Activated CD4-positive, alpha-beta T cell treated with anti-CD3 and anti-CD28 coated beads, Interleukin-2, Interleukin-4, amounts not matched to agents 100 ng/mL and 50 ng/mL, durations not matched to agents 16 hours and 8 hours (primary cell): Measurements from ENCODE around the gene GNG12.

Experiments
- DNase-seq: peaks from one replicate; pipeline ENCODE4 v3.0.0-alpha.2; 2020; ENCODE audit warnings: low spot score

GNG12 gene

DNA sequence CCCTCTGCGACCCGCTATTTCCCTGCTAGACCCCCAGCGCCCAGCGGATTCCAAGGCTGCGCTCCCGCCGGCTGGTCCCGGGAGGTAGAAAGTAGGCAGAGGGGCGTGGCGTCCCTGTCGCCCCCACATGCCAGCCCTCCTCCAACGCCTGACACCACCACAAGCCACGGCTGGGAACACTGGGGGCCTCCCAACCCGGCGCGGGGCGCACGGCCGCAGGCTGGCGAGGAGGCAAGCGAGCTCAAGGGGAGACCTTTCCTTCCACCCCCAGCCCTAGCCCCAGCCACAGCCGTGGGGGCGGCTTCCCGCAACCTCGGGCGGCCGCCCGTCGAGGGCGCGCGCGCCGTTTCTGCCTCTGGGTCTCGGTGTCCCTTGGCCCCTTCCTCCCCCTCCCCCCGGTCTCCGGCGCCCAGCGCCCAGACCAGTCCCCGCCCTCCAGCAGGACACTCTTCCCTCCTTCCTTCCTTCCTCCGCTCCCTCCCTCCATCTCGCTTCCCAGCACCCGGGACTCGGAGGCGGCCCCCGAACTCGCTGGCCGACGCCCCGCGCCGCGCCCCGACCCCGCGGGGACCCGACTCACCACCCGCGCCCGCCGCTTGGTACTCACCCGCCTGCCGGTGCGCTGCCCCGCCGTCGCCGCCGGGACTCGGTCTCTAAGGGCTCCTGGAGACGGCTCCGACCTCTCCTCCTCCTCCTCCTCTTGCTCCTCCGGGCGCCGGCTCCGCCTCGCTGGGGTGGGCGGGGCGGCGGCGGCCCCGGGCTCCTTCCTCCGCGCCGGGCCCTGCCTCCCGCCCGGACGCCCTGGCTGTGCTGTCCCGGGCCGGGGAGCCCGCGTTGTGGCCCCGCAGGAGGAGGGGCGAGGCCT is at the start of gene GNG12:
Gene GNG12, minus strand, starts transcription at position 731 of the 865 bp plus-strand sequence. CDS start 125,781 bp downstream, outside the sequence.
- peak; percentile 28 for DNase-seq

DNA sequence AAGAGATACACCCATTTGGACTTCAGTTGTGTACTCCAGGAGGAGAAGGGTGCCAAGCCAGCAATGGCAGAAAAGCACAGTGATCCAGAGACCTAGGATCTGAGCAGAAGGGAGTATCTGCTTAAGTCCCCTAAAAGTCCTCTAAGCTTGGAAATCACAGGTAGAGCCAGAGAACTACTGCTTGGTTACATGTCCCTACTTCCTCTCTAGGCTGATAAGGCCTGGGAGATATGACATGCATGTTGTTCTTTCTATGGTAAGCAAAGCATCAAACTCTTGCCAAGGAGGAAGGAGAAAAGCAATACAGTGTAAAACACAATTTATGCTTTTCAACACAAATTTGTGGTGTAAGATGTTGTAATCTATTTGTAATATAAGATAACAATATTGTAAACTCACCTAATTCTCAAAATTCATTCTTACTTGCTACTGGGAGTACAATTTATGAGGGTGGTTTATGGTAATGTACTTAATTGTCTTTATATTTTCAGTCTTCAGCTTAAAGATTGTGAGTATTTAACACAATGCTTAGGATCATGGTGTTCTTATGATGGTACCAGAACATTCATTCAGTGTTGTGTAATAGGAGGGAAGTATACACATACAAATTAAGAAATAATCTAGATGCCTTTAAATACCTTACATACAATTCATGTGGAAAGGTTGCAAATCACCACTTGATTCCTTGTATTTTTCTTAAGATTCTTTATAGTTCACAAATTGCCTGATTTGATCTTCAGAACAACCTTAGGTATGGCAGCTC is 49.1 kb upstream of the GNG12 start:
- DNase-seq, result no peak

DNA sequence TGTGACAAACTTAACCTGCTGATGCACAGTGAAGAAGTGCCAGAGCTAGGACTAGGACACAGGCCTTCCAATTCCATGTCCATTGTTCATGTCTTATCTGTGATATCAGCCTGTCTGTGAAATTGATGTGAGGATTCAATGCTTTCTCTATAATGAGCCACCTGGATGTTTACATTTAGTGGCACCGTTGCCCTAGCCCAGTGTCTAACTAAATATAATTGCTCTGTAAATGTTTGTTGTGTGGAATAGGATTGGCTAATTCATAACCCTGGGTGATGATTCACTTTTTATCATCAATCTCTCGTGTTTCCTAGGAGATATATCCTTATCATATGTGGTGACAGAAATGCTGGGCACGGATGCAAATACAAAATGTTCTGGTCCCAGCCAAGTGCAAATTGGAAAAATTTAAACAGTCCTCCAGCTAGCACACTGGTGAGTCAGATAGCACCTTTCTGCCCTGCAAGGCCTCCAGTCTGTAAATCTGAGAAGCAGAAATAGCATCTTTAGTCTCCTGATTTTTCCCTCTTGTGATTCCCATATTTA is 46.9 kb upstream of the GNG12 start:
- DNase-seq, result no peak

DNA sequence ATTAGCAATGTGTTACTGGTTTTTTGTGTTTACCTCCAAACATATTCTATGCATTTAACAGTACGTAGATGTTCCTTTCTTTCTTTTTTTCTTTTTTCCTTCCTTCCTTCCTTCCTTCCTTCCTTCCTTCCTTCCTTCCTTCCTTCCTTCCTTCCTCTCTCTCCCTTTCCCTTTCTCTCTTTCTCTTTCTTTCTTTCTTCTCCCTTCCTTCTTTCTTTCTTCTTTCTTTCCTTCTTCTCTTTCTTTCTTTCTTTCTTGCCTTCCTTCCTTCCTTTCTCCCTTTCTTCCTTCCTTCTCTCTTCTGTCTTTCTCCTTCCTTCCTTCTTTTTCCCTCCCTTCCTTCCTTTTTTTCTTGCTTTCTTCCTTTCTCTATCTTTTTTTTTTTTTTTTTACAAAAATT is 46.2 kb upstream of the GNG12 start:
- DNase-seq, result no peak

DNA sequence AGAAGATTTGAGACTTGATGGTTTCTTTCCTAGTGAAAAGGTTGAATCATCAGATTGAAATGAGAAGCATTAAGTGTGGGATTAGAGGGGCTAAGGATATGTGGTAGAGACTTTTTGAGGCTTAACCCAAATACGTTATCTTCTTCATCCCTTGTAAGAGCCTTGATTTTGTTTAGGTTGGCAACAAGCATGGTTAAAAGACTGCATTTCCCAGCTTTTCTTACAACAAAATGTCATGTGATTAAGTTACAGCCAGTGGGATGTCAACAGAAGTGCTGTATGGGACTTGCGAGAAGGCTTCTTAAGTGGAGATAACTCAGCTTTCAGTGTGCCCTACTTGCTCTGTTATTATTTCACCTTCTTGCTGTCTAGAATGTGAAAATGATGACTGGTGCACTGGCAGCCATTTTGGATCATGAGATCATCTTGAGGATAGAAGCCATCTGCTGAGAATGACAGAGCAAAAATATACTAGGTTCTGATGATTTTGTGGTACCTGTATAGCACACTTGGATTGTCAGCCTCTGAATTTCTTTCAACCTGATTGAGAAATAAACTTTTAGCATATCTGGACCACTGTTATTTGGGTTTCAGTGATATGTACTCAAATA is 41.3 kb upstream of the GNG12 start:
- DNase-seq, result no peak

DNA sequence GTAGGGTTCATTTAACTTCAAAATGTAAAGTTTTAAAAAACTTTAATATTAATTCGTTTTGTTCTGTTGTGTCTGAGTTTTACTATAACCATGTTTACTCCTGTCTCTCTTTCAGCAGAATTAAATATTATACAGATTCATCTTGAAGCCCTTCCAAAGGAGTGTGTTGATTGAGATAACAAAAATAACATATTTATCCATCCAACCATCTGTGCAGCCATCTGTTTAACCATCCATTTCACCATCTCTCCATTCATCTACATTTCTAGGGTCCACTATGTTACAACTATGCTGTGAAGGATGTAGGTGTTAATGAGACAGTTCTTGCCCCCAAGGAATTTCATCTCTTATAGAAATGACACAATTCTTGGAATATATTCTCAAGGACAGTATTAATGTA is 36.0 kb upstream of the GNG12 start:
- no peak for DNase-seq

DNA sequence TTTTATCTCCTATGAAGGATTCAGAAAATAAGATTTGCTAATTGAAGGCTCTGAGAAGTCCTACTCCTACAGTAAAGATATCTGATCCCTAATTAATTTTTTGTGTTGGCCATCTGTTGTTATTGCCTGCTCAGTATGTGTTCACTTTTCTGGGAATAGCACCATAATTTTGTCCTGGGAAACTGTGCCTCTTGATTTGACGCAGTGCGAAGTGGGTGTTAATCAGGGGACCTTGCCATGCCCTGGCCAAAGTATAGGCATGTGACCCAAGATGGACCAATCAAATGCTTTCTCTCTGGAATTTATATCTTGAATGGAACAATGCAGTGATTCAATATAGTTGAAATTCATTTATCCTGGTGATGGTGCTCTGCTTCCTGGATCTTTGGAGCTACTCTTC is 30.4 kb upstream of the GNG12 start:
- DNase-seq, result no peak

DNA sequence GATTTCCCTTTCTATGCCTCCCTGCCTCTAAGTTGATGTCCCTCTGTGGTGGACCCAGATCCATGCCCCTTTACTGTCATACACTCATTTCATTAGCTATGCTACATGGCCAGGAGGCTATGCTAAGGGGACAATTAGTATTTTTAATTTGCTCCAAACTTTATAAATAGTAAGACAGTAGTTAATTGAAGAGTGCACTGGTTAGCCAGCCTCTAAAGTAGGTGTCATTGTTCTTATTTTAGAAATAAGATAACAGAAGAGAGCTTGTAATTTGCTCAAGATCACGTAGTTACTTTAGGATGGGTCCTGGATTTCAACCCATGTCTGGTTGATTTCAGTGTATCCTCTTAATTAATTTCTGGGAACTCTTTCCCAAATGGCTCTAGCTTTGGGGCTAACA is 29.4 kb upstream of the GNG12 start:
- DNase-seq, result no peak

DNA sequence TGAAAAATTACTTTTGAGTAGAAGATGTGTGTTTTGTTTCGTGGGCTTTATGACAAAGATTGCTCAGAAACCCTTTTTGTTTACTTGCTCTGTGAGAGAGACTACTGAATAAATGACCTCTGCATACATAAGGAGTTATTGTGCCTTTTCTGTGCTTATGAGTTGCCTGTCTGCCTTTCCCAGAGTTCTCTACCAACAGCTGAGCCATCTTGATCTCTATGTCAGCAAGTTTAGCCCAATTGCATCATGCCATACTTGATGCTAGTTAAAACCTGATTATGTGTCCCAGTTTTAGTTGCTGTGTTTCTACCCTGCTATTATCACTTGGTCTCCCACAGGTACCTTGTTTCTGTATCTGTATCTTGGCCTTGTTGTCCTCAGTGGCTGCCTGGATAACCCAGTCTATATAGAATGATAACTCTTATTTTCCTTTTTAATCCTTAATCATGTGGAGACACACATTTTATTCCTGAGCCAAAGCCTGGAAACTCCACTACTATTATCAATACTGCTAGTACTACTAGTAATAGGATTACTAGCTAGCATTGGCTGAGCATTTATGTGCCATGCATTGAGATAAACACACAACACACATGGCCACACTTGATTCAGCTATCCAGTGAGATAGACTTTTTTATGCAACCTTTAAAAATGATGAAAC is 28.7 kb upstream of the GNG12 start:
- no peak for DNase-seq

DNA sequence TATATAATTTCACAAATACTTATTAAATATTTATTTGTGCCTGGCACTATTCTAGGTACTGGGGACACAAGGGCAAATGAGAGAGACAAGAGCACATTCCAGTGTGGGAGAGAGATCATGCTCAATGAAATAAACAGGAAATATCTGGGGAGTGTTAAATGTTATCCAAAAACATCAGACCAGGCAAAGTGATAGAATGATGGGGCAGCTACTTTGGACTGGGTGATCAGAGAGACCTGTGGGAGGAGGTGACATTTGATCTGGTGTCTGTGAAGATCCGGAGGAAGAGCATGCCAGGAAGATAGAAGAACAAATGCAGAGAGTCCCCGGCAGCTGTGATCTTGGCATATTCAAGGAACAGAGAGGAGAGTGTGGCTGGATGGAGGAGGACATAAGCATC is 27.5 kb upstream of the GNG12 start:
- DNase-seq, result no peak

DNA sequence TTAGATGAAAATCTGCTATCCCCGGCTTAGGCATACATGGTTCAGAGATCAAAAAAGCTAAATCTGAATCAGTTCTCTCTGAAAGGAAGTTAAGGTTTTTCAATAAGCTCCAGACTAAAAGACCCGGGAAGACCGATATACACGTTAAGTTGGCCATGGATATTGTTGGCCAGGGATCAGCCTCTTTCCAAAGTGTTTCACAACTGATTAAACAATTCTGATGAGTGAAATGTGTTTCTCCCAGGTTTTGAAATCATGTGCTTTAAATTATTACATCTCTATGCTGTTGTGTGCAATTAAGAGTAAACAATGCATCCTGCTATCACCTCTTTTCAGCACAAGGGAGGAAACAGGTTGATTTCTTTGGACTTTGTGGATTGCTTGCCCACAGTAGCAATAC is 23.7 kb upstream of the GNG12 start:
- DNase-seq, result no peak

DNA sequence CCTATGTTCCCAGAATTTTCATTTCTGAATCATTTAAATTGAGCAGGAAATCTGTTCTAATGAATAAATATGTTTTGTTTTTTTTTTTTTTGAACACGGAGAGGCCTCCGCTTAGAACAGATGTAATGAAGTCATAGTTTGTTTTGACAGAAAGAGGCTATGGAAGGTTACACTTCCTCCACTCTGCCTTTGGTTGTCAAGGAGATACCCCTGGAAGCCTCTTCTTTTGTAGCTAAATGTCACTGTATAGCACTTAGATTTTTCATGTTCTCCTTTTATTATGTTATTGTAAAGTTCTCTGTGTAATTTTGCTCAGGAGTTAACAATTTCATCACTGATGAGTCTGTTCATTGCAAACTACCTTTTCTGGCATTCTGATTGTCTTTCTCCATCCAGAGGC is 22.7 kb upstream of the GNG12 start:
- DNase-seq, result no peak

DNA sequence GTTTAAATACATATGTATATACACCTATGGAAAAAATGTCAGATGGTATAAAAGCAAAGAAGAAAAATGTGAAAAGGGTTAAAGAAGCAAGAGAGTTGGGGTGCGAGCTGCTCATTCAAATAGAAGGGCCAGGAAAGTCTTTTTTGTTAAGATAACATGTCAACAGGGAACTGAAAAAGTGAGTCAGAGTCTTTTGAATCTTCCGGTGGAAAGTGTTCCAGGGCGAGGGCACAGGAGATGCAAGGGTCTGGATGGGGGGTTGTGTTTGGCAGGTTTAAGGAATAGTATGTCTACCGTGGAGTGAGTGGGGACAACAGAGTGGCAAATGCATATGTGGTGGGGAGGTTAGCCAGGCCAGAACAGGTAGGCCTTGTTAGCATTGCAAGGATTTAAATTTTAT is 22.2 kb upstream of the GNG12 start:
- no peak for DNase-seq

DNA sequence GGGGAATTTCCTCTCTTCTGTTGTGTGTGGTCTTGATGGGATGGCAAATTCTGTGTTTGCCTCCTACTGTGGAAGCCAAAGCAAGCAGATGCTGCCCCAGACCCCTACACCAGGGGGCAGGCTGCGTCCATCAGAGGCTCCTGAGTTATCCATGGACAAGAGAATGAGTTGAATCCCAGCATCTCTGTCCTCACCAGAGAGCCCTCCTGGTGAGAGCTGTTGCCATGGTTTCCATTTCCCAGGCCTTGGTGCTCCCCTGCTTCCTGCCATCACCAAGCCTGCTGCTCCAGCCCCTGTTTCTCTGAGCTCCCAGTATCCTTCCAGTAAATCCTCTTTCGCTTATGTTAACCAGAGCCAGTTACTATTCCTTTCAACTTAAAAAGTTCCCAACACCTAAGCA is 20.4 kb upstream of the GNG12 start:
- DNase-seq, result peak; percentile 6

DNA sequence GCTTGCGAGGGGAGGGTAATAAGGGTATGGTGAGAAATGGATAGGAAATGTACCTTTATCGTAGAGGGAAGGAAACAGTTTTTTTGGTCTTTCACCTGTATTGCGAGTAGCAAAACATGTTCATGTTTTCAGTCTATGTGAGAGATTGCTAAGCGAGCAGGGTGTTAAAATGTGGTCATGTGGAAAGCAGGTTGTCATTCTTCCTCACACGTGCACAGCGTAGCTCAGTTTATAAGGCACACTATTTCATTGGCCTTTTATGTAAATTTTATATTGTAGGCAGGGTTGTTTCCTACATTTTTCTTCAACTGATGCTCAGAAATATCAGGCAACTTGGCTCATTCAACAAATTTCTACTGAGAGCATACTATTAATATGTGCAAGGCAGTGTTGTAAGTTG is 18.5 kb upstream of the GNG12 start:
- no peak for DNase-seq

DNA sequence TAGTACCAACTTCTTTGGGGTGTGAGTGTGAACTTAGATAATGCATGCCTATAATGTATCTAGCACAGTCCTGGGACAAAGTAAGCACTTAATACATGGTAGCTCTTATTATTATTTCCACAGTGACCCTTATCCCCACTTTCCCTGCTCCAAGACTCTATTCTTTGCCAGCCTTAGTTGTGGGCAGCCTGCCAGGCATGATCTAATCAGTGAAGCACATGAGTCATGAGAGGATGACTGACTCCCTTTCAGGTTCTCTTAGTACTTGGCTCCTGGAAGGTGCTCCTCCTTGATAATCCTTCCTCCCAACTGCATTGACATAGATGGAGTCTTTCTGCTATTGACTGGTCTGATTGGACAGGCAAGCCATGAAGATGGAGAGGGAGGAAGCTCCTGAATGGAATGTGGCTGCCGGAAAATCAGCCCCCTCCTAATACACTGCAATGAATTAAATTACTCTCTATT is 17.4 kb upstream of the GNG12 start:
- DNase-seq, result no peak

DNA sequence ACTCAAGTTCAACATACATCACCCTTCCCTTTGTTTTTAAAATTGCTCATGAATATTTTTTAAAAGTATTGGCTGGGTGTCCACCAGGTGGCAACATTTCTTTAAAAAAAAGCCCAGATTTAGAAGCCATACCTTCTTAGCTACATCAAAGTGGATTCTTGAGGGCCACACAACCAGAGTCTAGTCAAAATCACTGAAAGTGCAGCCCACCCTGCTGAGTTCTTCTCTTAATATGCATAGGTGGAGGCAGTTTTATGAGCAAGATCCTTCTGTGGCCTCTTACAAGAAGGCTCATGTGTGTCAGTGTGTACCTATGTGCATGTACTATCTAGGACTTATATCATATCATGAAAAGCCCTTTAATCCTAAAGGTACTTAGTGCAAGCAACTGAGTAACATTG is 16.9 kb upstream of the GNG12 start:
- DNase-seq, result peak; percentile 10

DNA sequence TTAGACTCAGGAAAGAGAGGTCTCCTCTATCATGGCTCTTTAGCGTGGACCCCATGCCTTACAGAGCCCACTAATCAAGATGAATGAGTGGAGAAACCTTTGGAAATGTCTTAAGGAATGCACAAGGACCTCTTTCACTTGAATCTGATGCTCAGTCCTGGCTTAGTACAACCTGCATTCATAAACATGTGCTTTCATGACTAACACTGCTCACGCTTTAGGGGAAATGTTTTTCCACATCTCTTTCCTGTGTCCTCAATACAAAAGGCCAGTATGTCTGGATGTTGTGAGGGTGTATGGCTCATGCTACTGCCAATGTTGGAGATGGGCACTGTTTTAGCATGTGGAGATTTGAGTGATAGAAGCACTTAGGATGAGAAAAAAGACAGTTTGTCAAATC is 14.2 kb upstream of the GNG12 start:
- no peak for DNase-seq

DNA sequence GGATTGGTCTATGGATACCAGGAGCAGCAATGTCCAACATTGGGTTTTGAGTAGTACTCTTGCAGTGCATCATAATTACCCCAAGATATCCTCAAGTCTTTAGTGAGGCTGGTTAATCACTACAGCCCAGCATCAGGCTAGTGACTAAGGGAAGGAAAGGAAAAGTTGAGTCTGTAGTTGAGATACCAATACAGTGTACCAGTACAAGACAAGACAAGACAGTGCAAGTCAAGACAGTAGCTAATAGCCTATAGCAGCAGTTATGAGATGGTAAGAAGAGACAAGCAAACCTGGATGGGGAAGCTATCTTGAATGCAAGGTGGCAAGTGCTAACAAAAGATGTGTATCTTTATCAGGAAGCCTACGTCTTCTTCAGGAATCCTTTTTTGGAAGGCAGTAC is 13.3 kb upstream of the GNG12 start:
- DNase-seq, result no peak

DNA sequence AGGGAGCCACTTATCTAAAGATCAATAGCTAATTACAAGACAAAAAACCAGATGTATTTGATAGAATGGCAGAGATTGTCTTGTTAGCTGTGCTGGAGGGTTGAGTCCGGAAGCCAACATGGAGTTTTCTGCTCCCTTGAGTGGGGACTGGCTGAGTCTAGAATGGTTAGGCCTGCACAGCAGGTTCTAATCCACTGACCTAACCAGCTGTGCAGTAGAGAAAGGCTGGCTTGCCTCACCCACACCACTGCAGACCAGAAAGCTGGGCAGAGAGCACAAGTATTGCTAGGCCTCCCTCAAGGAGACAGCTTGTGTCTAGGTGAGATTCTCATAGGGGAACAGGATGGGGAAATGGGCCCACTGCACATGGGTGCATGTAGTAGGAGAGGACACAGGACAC is 11.7 kb upstream of the GNG12 start:
- DNase-seq, result no peak

DNA sequence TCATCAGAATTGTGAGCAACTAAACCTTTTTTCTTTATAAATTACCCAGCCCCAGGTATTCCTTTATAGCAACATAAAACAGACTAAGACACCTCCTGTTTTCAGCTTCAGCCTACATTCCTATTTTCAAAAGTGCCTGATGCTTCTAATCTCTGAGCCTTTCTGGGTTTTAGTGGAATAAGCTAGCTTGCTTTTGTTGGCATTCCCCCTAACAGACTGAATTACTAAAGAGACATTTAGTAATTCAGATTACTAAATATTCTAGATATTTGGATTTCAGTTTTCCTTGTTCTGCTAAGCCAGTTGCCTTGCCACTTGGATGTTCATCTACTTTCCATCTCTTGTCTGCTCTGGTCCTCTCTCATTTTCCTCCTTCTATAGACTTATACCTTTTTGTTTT is 10.5 kb upstream of the GNG12 start:
- DNase-seq, result no peak

DNA sequence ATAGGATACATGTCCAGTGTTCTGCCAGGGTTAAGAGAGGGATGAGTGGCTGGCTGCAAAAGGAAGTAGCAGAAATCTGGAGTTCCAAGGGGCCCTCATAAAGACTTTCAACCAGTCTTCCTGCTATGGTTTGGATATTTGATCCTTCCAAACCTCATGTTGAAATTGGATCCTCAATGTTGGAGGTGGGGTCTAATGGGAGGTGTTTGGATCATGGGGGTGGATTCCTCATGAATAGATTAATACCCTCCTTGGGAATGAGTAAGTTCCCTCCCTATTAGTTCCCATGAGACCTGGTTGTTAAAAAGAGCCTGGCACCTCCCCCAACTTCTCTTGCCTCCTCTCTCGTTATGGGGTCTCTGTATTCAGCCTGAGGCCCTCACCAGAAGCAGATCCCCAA is 10.1 kb upstream of the GNG12 start:
- DNase-seq, result no peak
